Heart right ventricle (tissue), 16 donors: ENCODE measurements around the gene GGTA1. TPM values are rescaled to one million over a fixed set of nuclear protein-coding genes. Genes with fewer than 3 reads are reported as not detected.

Experiments used
- ATAC-seq, 8 donors: fragments of 200-7000 bp; cut with Tn5 transposase; one replicate each; pipeline ENCODE4 v1.9.1; 2020; ENCODE audit warnings: mild to moderate bottlenecking in 8 of 8, moderate library complexity in 8 of 8, moderate number of reproducible peaks in 1 of 8
- DNase-seq, 2 donors: peaks; one replicate each; pipeline ENCODE4 v3.0.0-alpha.2; 2020
- H3K27ac ChIP-seq, 10 donors: fragments of 200-600 bp; sonication (generic) in 2 of 10; one replicate each; pipeline versions ENCODE4 v1.5.0 to v1.8.0; 2020 to 2022; ENCODE audit warnings: mild to moderate bottlenecking in 3 of 10
- H3K27me3 ChIP-seq, 7 donors: fragments of 200-600 bp; one replicate each; pipeline ENCODE4 v1.8.0; 2021 to 2022; ENCODE audit warnings: mild to moderate bottlenecking in 2 of 7
- H3K36me3 ChIP-seq, 9 donors: fragments of 200-600 bp; sonication (generic) in 1 of 9; one replicate each; pipeline versions ENCODE4 v1.5.0 to v1.8.0; 2020 to 2022; ENCODE audit warnings: mild to moderate bottlenecking in 2 of 9
- H3K4me1 ChIP-seq, 9 donors: fragments of 200-600 bp; sonication (generic) in 1 of 9; one replicate each; pipeline versions ENCODE4 v1.5.0 to v1.8.0; 2020 to 2022; ENCODE audit warnings: mild to moderate bottlenecking in 4 of 9
- H3K4me3 ChIP-seq, 10 donors: fragments of 200-600 bp; sonication (generic) in 2 of 10; one replicate each; pipeline versions ENCODE4 v1.5.0 to v1.8.0; 2020 to 2022; ENCODE audit warnings: mild to moderate bottlenecking in 7 of 10, moderate library complexity in 2 of 10
- H3K9me3 ChIP-seq, 11 donors: fragments of 200-600 bp in 10 of 11; sonication (generic) in 2 of 11; one replicate each; pipeline versions ENCODE4 v1.5.0 to v1.8.0; 2013 to 2022; ENCODE audit warnings: mild to moderate bottlenecking in 2 of 11, control low read depth in 1 of 11, moderate library complexity in 1 of 11
- CTCF ChIP-seq, 9 donors: fragments of 200-600 bp; sonication (generic) in 2 of 9; IDR thresholded peaks; one replicate each; pipeline versions ENCODE4 v1.5.0 to v1.8.0; 2021 to 2022; ENCODE audit warnings: antibody characterized with exemption in 9 of 9, mild to moderate bottlenecking in 5 of 9, moderate library complexity in 1 of 9
- WGBS, 2 donors: extraction: QIAGEN DNeasy Blood & Tissue Kit; methylation state at CpG; one replicate each; pipeline ENCODE4 v1.1.7; 2013; ENCODE audit warnings: inconsistent platforms in 1 of 2; 5-methylcytosine and 5-hydroxymethylcytosine counted together
- intact Hi-C, 10 donors: fragments of 100-400 bp; cut with DNase I; formaldehyde crosslinking; loops; one replicate each; pipeline versions ENCODE4 v1.11.1 to v1.14.2; 2022
- long read RNA-seq, 3 donors: library from polyadenylated mRNA; unstranded; transcript quantifications; one replicate each; pipeline ENCODE4 v2.0.0, GENCODE V29; 2020 to 2021
- polyA plus RNA-seq, 2 donors: library from polyadenylated mRNA; stranded (reverse); fragments of 200-250 nt; gene quantifications; one replicate each; pipeline ENCODE4 v1.2.3, GENCODE V29; 2013
- total RNA-seq, 10 donors: library from RNA; stranded (reverse); fragmentation: NEBNext Ultra II Directional in 3 of 10; extraction: Animal tissue kit (Norgen Biotek cat#: 25700) in 3 of 10; gene quantifications; one replicate each; pipeline versions ENCODE4 v1.2.1 to v1.2.4, GENCODE V29; 2021 to 2023
- donor health status: Arrhythmogenic right ventricular cardiomyopathy.
- donor health status: ischemic (EF 13 %, LVEDD 7.1; RV severe dilation, severe dysfunction).
- donor health status: healthy with polysubstance abuse.
- donor health status: DM: no; HTN: yes; CAD: no.
- donor health status: DM: no; HTN: no; CAD: no.
- donor health status: ischemic (EF 25% LVEDD 6.9; RV normal size, moderate dysfunction).
- donor health status: ischemic (EF 25% LVEDD 5.7; RV mildly dilated, moderate dysfunction).
- donor health status: healthy.
- donor health status: DM: yes; HTN: yes; CAD: no.
- donor health status: Ischemic cardiomyopathy.
- donor health status: ischemic (EF 35%, LVEDD 5.7; RV mildly dilated, moderate dysfunction).
- donor health status: nonischemic (EF 11% LVEDD 7.7; RV severe dilation, severe dysfunction).
- donor health status: DM: yes; HTN: yes; CAD: no.
- donor health status: PGD.
- donor health status: ischemic (EF 29% LVEDD 5.4; RV normal size, mild dysfunction).
- donor health status: nonischemic (EF 23%, LVEDD 6.1; RV moderate dilation, normal function).

The GGTA1 gene
- total RNA-seq (10 to 100 TPM in 7 of 10 donors, 1 to 10 TPM in 3; 6.0 to 42.1 (median 13.9) TPM), polyA plus RNA-seq (10 to 100 TPM in 1 of 2 donors, 1 to 10 TPM in 1; 3.0 to 34.9 TPM)
- long read RNA-seq, donor 1, transcript GGTA1P-203 (6 exons, 1,487 nt) = major isoform, 9 of 13 reads
- long read RNA-seq, donor 1, partial matches to known transcripts = 3 of 13 reads
- long read RNA-seq, donor 1, other reads (novel, unspliced or antisense) = 1 of 13 reads
- long read RNA-seq, donor 2, transcript GGTA1P-203 (6 exons, 1,487 nt) = major isoform, 8 of 11 reads
- long read RNA-seq, donor 2, partial matches to known transcripts = 0 of 11 reads
- long read RNA-seq, donor 2, other reads (novel, unspliced or antisense) = 3 of 11 reads
- long read RNA-seq, donor 3, transcript GGTA1P-203 (6 exons, 1,487 nt) = major isoform, 11 of 13 reads
- long read RNA-seq, donor 3, partial matches to known transcripts = 0 of 13 reads
- long read RNA-seq, donor 3, other reads (novel, unspliced or antisense) = 2 of 13 reads

GRCh38 chr9:121499427-121500164, at the start of gene GGTA1:
GGTA1 (minus strand) TSS chr9:121499844; CDS start chr9:121467922, 31,922 bp downstream.
- DNase-seq (peak; percentile 73 to 76), ATAC-seq (peak; percentile 68 to 87 (median 80))
- Histone ChIP-seq H3K4me3 (peak within 1 kb of the TSS; percentile 50 to 82 (median 70)), H3K9me3 (peaks cover 0 to 7% (median 0%) of the 10 kb centered on the region in 11 donors), H3K27ac (peak within 1 kb of the TSS; percentile 77 to 95 (median 92)), H3K4me1 (peaks cover 5 to 55% (median 28%) of the 10 kb centered on the region in 9 donors), H3K36me3 (no peaks in the 10 kb centered on the region), H3K27me3 (peaks cover 0 to 6% (median 0%) of the 10 kb centered on the region in 7 donors)
- intact Hi-C loops = loop anchor here in 8 of 10 donors (2.0 to 5.0 kb wide), 4 partner anchors 29 to 38 kb away; no protein-coding TSS in a partner anchor
- 0 to 1% methylated on average over 71 to 72 of the region's 72 CpGs for WGBS, 2 donors
- peak in 2 of 9 donors; percentile 3 to 16 for TF ChIP-seq CTCF (IDR thresholded peaks at IDR 0.05)

- Histone ChIP-seq H3K9me3 (no peaks in the 10 kb centered on the region), H3K27me3 (peaks cover 0 to 5% (median 0%) of the 10 kb centered on the region in 7 donors), H3K4me3 (no peak overlapping the region), H3K4me1 (peaks cover 5 to 30% (median 23%) of the 10 kb centered on the region in 9 donors), H3K36me3 (no peaks in the 10 kb centered on the region), H3K27ac (no peak overlapping the region)
- no peak for ATAC-seq
- WGBS, 2 donors = 88 to 100% methylated on average over 2 of the region's 2 CpGs
- no peak for TF ChIP-seq CTCF (IDR thresholded peaks at IDR 0.05)
- DNase-seq = no peak
- intact Hi-C loops = loop anchor here in 9 of 10 donors (5.0 to 10.0 kb wide), 10 partner anchors 49 to 546 kb away; partner anchors contain the start of gene TTLL11 (in 1 of the 9)
Observed at GRCh38 chr9:121548666-121549065, 49.0 kb upstream of the GGTA1 start.

DNA sequence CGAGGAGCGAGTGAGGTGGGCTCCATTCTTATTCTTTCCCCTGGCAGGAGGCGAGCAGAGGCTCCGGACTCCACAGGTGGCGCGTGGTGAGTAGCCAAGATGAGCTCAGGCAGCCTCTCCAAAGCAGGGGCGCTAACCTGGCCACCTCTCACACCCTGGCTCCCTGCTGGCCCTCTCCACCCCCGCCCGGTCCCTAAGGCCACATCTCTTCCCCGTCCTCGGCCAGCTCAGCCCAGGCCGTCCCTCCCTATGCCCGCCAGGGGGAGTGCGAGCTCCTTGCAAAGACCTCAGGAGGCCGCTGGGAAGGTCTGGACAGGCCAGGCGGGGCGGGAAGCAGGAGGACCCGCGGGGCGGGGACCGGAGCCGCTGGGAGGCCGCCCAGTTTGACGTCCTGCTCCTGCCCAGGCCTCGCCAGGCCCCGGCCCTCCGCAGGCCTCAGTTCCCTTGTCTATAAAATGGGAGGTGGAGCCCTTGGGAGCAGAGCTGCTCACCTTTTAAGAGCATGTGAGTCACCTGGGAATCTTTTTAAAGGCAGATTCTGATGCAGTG, 46.3 kb upstream of the GGTA1 start:
- WGBS, 2 donors = 4 to 5% methylated on average over 22 to 27 of the region's 27 CpGs

More for the DNA sequence above, 46.3 kb upstream of the GGTA1 start:
- Histone ChIP-seq H3K4me1 (peaks cover 5 to 27% (median 20%) of the 10 kb centered on the region in 9 donors), H3K36me3 (no peaks in the 10 kb centered on the region), H3K27ac (peak overlapping the region in 5 of 10 donors; percentile 26 to 54 (median 47)), H3K4me3 (peak overlapping the region in 6 of 10 donors; percentile 17 to 39 (median 28)), H3K27me3 (peaks cover 0 to 5% (median 0%) of the 10 kb centered on the region in 7 donors), H3K9me3 (no peaks in the 10 kb centered on the region)
- intact Hi-C loops = loop anchor here (1.0 to 10.0 kb wide), 14 partner anchors 51 to 549 kb away; partner anchors contain the start of gene TTLL11 (in 1 of the 10)
- DNase-seq = peak; percentile 97
- peak; percentile 90 to 95 (median 94) for ATAC-seq
- peak; percentile 95 to 99 (median 96) for TF ChIP-seq CTCF (IDR thresholded peaks at IDR 0.05)
